T-helper 1 cell treated with Interleukin-12 subunit alpha and Interleukin-12 subunit beta and Interleukin-4 antibody, amounts not matched to agents 30 ng/mL and 1 ng/mL, for 36 hours (primary cell): ENCODE data around the gene CHD8. TPM values are rescaled to one million over a fixed set of nuclear protein-coding genes. Genes with fewer than 3 reads are reported as not detected.
"Not testable (repeated sequence)": the region's sequence is repeated elsewhere in the genome, so short reads cannot be mapped to it uniquely, and the experiment has no call there.

ENCODE experiments used
- intact Hi-C: fragments of 100-400 bp; cut with micrococcal nuclease; formaldehyde crosslinking; loops from one replicate; pipeline ENCODE4 v1.15.1; 2024
- total RNA-seq: library from RNA; stranded (reverse); gene quantifications from 2 replicates; pipeline ENCODE4 v1.2.3, GENCODE V29; 2022

Gene CHD8
- total RNA-seq, 1 donor from 2014 or later = 141 TPM

- intact Hi-C loops = not testable (repeated sequence)
These were observed 13.3 kb downstream of the CHD8 start for GRCh38 chr14:21442657-21443056.

GRCh38 chr14:21440859-21441258 lies 15.1 kb downstream of the CHD8 start:
- intact Hi-C loops = no loop called here

- intact Hi-C loops = loop anchor here (1.0 kb wide), 8 partner anchors 19 to 334 kb away; partner anchors contain the start of genes CHD8, HNRNPC, METTL3 and SUPT16H
These were observed 18.6 kb downstream of the CHD8 start for GRCh38 chr14:21437063-21437901.

- intact Hi-C loops = loop anchor here (1.0 kb wide), 9 partner anchors 20 to 333 kb away; partner anchors contain the start of genes CHD8, HNRNPC, METTL3 and SUPT16H
These were observed 19.3 kb downstream of the CHD8 start for GRCh38 chr14:21436567-21437062.

GRCh38 chr14:21431126-21431525 lies 24.8 kb downstream of the CHD8 start:
- intact Hi-C loops = no loop called here

- intact Hi-C loops = no loop called here
These were observed 27.0 kb downstream of the CHD8 start for GRCh38 chr14:21428930-21429329.

GRCh38 chr14:21426692-21427091 lies 29.2 kb downstream of the CHD8 start:
- intact Hi-C loops = no loop called here

GRCh38 chr14:21419528-21419927 lies 36.4 kb downstream of the CHD8 start:
- intact Hi-C loops = no loop called here

- intact Hi-C loops = no loop called here
These were observed 40.6 kb downstream of the CHD8 start for GRCh38 chr14:21415329-21415728.

GRCh38 chr14:21414137-21414631 lies 41.7 kb downstream of the CHD8 start:
- intact Hi-C loops = no loop called here

- intact Hi-C loops = no loop called here
These were observed 47.8 kb downstream of the CHD8 start for GRCh38 chr14:21408147-21408546.

GRCh38 chr14:21406213-21406612 lies 49.7 kb downstream of the CHD8 start:
- intact Hi-C loops = no loop called here

- intact Hi-C loops = no loop called here
These were observed 50.8 kb downstream of the CHD8 start for GRCh38 chr14:21405097-21405496.

- intact Hi-C loops = no loop called here
These were observed 56.5 kb downstream of the CHD8 start for GRCh38 chr14:21399311-21399870.

- intact Hi-C loops = no loop called here
These were observed 57.0 kb downstream of the CHD8 start for GRCh38 chr14:21398901-21399300.

- intact Hi-C loops = no loop called here
These were observed 60.5 kb downstream of the CHD8 start for GRCh38 chr14:21395450-21395849.

- intact Hi-C loops = loop anchor here (2.0 to 10.0 kb wide), 4 partner anchors 145 to 1539 kb away; partner anchors contain the start of genes APEX1, OSGEP and PRMT5
These were observed 70.6 kb downstream of the CHD8 start for GRCh38 chr14:21385188-21385904.

- intact Hi-C loops = loop anchor here (1.0 to 10.0 kb wide), 18 partner anchors 53 to 1918 kb away; partner anchors contain the start of genes APEX1, CHD8, DAD1 and HNRNPC
These were observed 71.5 kb downstream of the CHD8 start for GRCh38 chr14:21384494-21384851.

- intact Hi-C loops = loop anchor here (1.0 to 10.0 kb wide), 18 partner anchors 53 to 1918 kb away; partner anchors contain the start of genes APEX1, CHD8, DAD1 and HNRNPC
These were observed 72.0 kb downstream of the CHD8 start, which contains the start of gene SUPT16H for GRCh38 chr14:21383848-21384493. Gene SUPT16H, minus strand, starts transcription at chr14:21384019. Its CDS starts 92 bp downstream, at chr14:21383927.
